ENCODE results near the gene PKD2L1. TPM values are rescaled to one million over a fixed set of nuclear protein-coding genes. Genes with fewer than 3 reads are reported as not detected.

Gene PKD2L1
- total and polyA plus RNA-seq, 9 of the 15 experiments (the other 6 are each of a cell fraction or from before 2014, with no cell fraction given): not detected

- ChIA-PET POLR2A (no interaction called here), CTCF (ENCODE audit: low intra/inter-chr PET ratio) (no interaction called here)
- H3K9me3 ChIP-seq (replicated peaks; ENCODE audit: control insufficient read depth, insufficient read depth, low read depth, low read length): no peaks in the 10 kb centered on the region
- ATAC-seq (no peak), FAIRE-seq (no peak), DNase-seq (ENCODE audit: extremely low read depth in 1 of 4, low spot score in 3 of 4) (no peak)
- no peak overlapping the region for H3K4me2 ChIP-seq (ENCODE audit: insufficient read depth, low read length)
- no peak overlapping the region for H3K4me3 ChIP-seq
- intact Hi-C loops (cut with micrococcal nuclease): no loop called here
- 49% methylated on average over 3 of the region's 5 CpGs for WGBS (ENCODE audit: insufficient coverage, low coverage, missing lambda C conversion rate)
- no peak overlapping the region for H2AFZ ChIP-seq (ENCODE audit: low read depth, low read length)
- in situ Hi-C loops (cut with MboI): no loop called here
- no peaks in the 10 kb centered on the region for H3K9me1 ChIP-seq (ENCODE audit: control insufficient read depth, insufficient read depth, low read length)
- H3K36me3 ChIP-seq (ENCODE audit: control insufficient read depth, insufficient read depth, low read length): peaks cover 68% of the 10 kb centered on the region
- no peaks in the 10 kb centered on the region for H3K79me2 ChIP-seq (ENCODE audit: control insufficient read depth, insufficient read depth, low read length)
- H3K27ac ChIP-seq (ENCODE audit: extremely low read depth, low read depth, low read length): no peak overlapping the region
- BruUV-seq (replicated peaks): no TSS peak
- TF ChIP-seq L3MBTL2 (IDR thresholded peaks at IDR 0.05) (no peak), YY1 (IDR thresholded peaks at IDR 0.05; ENCODE audit: borderline replicate concordance in 1 of 3, control insufficient read depth in 1 of 3, extremely low read depth in 1 of 3, insufficient read depth in 3 of 3, insufficient read length in 1 of 3, insufficient replicate concordance in 2 of 3, low read depth in 1 of 3, low read length in 2 of 3) (no peak), FOXK1 (CRISPR knock-in tag; IDR thresholded peaks at IDR 0.05; ENCODE audit: borderline replicate concordance) (no peak), TBL1XR1 (IDR thresholded peaks at IDR 0.05; ENCODE audit: low read length in 2 of 2) (no peak), EHMT2 (IDR thresholded peaks at IDR 0.05) (no peak), ZFP36 (IDR thresholded peaks at IDR 0.05; ENCODE audit: low read depth, low read length, partially characterized antibody) (no peak), MYC (IDR thresholded peaks at IDR 0.05; ENCODE audit: low read depth, low read length) (no peak), MYC (CRISPR knock-in tag; IDR thresholded peaks at IDR 0.05; ENCODE audit: borderline replicate concordance, low read depth) (no peak), MITF (IDR thresholded peaks at IDR 0.05) (no peak), ZNF197 (CRISPR knock-in tag; IDR thresholded peaks at IDR 0.05; ENCODE audit: low read depth) (no peak), ZKSCAN3 (CRISPR knock-in tag; IDR thresholded peaks at IDR 0.05) (no peak), SRSF7 (optimal IDR thresholded peaks at IDR 0.05; ENCODE audit: low read depth, low read length) (no peak), MCM2 (IDR thresholded peaks at IDR 0.05; ENCODE audit: low read depth) (no peak), TFAP4 (CRISPR knock-in tag; IDR thresholded peaks at IDR 0.05; ENCODE audit: borderline replicate concordance) (no peak), SNRNP70 (optimal IDR thresholded peaks at IDR 0.05; ENCODE audit: low read depth, low read length) (no peak)
- H3K27me3 ChIP-seq (ENCODE audit: control insufficient read depth in 2 of 2, insufficient read depth in 2 of 2, low read length in 2 of 2): no peaks in the 10 kb centered on the region
- no peaks in the 10 kb centered on the region for H4K20me1 ChIP-seq (replicated peaks; ENCODE audit: control insufficient read depth, insufficient read depth, low read length)
- no peaks in the 10 kb centered on the region for H3K4me1 ChIP-seq (replicated peaks in 1 of 2; ENCODE audit: control insufficient read depth in 2 of 2, insufficient read depth in 2 of 2, low read length in 2 of 2)
- H3K9ac ChIP-seq (ENCODE audit: insufficient read depth in 1 of 2, low read depth in 2 of 2, low read length in 2 of 2): no peak overlapping the region
Observed at GRCh38 chr10:100245484-100246220, 84.4 kb downstream of the PKD2L1 start.
